Epidermal melanocyte (primary cell): ENCODE data around the gene CP.

Experiments
- DNase-seq: peaks from one replicate; pipeline ENCODE4 v3.0.0; 2011; ENCODE audit warnings: low spot score; ENCODE audit not compliant: insufficient read length

CP gene

GRCh38 chr3:149186219-149186618 lies 35.4 kb downstream of the CP start:
- DNase-seq: no peak

GRCh38 chr3:149181182-149181581 lies 40.4 kb downstream of the CP start:
- no peak for DNase-seq

GRCh38 chr3:149180057-149180573 lies 41.5 kb downstream of the CP start:
- DNase-seq: peak; percentile 40

- no peak for DNase-seq
These were observed 42.4 kb downstream of the CP start for GRCh38 chr3:149179220-149179619.

GRCh38 chr3:149177122-149177521 lies 44.5 kb downstream of the CP start:
- DNase-seq: no peak

GRCh38 chr3:149174901-149175300 lies 46.7 kb downstream of the CP start:
- DNase-seq: no peak

- no peak for DNase-seq
These were observed 51.0 kb downstream of the CP start for GRCh38 chr3:149170672-149171071.

GRCh38 chr3:149167898-149168297 lies 53.7 kb downstream of the CP start:
- no peak for DNase-seq

GRCh38 chr3:149163066-149163465 lies 58.6 kb downstream of the CP start:
- no peak for DNase-seq

- DNase-seq: no peak
These were observed 59.6 kb downstream of the CP start for GRCh38 chr3:149162007-149162406.

GRCh38 chr3:149160754-149161300 lies 60.8 kb downstream of the CP start:
- no peak for DNase-seq

- DNase-seq: no peak
These were observed 68.2 kb downstream of the CP start for GRCh38 chr3:149153402-149153801.

- DNase-seq: no peak
These were observed 69.2 kb downstream of the CP start for GRCh38 chr3:149152420-149152819.

GRCh38 chr3:149151843-149152242 lies 69.8 kb downstream of the CP start:
- no peak for DNase-seq

- DNase-seq: no peak
These were observed 71.2 kb downstream of the CP start for GRCh38 chr3:149150436-149150835.

GRCh38 chr3:149145974-149146373 lies 75.7 kb downstream of the CP start:
- no peak for DNase-seq

- no peak for DNase-seq
These were observed 76.3 kb downstream of the CP start for GRCh38 chr3:149145356-149145755.

- DNase-seq: no peak
These were observed 78.9 kb downstream of the CP start for GRCh38 chr3:149142682-149143081.

GRCh38 chr3:149134575-149134974 lies 87.1 kb downstream of the CP start:
- DNase-seq: no peak

- DNase-seq: no peak
These were observed 90.0 kb downstream of the CP start for GRCh38 chr3:149131589-149131988.

GRCh38 chr3:149129326-149130205 lies 92.1 kb downstream of the CP start, which contains the start of gene HPS3:
Gene HPS3, plus strand, starts transcription at chr3:149129638. Its CDS starts 86 bp downstream, at chr3:149129724.
- DNase-seq: peak; percentile 83

- DNase-seq: no peak
These were observed 92.8 kb downstream of the CP start for GRCh38 chr3:149128821-149129220.
